ENCODE measurements around the gene TMEM150C.

DNA sequence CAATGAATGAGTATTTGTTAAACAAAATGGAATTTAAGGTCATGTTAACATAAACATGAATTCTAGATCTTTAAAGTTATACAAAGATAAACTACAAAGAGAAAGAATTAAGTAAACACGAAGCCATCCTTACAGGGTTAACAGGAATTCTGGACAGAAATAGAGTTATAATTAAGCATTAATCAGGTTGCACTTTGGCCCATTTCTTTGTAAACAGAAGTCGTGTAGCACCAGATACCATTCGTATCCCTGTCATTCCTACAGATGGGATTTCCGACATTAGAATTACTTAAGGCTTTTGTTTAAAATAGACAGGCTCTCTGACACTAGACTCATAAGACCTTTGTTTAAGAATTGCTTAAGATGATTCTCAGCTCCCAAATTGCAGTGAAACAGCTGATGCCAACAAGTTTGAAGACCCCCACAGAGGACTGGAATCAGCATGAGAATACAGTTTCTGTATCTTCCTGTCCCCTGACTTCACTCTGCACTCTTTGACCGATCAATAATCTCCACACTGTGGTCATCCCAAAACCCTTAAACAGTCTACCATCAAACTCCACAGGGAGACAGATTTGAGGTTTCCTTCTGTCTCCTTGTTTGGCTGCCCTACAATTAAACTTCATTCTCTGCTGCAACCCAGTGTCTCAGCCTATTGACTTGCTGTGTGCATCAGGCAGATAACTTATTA is 22.3 kb upstream of the TMEM150C start:
- TF ChIP-seq, protein P1, sequence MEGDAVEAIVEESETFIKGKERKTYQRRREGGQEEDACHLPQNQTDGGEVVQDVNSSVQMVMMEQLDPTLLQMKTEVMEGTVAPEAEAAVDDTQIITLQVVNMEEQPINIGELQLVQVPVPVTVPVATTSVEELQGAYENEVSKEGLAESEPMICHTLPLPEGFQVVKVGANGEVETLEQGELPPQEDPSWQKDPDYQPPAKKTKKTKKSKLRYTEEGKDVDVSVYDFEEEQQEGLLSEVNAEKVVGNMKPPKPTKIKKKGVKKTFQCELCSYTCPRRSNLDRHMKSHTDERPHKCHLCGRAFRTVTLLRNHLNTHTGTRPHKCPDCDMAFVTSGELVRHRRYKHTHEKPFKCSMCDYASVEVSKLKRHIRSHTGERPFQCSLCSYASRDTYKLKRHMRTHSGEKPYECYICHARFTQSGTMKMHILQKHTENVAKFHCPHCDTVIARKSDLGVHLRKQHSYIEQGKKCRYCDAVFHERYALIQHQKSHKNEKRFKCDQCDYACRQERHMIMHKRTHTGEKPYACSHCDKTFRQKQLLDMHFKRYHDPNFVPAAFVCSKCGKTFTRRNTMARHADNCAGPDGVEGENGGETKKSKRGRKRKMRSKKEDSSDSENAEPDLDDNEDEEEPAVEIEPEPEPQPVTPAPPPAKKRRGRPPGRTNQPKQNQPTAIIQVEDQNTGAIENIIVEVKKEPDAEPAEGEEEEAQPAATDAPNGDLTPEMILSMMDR (IDR thresholded peaks at IDR 0.05): no peak
- no peak for TF ChIP-seq POLR2A (IDR thresholded peaks at IDR 0.05)
